HL-60/S4 treated with phorbol 12-myristate 13-acetate at 8.2 ng/mL for 4 days and 3 days (cell line): ENCODE measurements around the gene KHDC4.

Experiments
- in situ Hi-C: fragments of 300-500 bp; cut with MboI; formaldehyde crosslinking; loops from 2 replicates; pipeline ENCODE4 v1.15.0; 2022; ENCODE audit warnings: low sequenced_read_pairs

KHDC4 gene

GRCh38 chr1:155942578-155943141, 8.4 kb upstream of the KHDC4 start:
- in situ Hi-C loops = no loop called here

- in situ Hi-C loops = no loop called here
Observed at GRCh38 chr1:155941845-155942531, 7.8 kb upstream of the KHDC4 start.

- in situ Hi-C loops = no loop called here
Observed at GRCh38 chr1:155940993-155941844, 7.0 kb upstream of the KHDC4 start, which contains the start of gene RXFP4. TSS of gene RXFP4 (plus strand) at chr1:155941638. CDS start at chr1:155941710, 72 bp downstream.

- in situ Hi-C loops = no loop called here
Observed at GRCh38 chr1:155940482-155940992, 6.3 kb upstream of the KHDC4 start.

- in situ Hi-C loops = loop anchor here (10.0 kb wide), 1 partner anchor 117 kb away; the partner anchor contains the start of genes LAMTOR2 and UBQLN4
Observed at GRCh38 chr1:155938220-155938627, 4.0 kb upstream of the KHDC4 start.

GRCh38 chr1:155934936-155935590, 850 bp upstream of the KHDC4 start:
- in situ Hi-C loops = loop anchor here (10.0 kb wide), 1 partner anchor 120 kb away; the partner anchor contains the start of genes LAMTOR2 and UBQLN4

GRCh38 chr1:155933591-155934096, 569 bp downstream of the KHDC4 start:
- in situ Hi-C loops = loop anchor here (10.0 kb wide), 1 partner anchor 121 kb away; the partner anchor contains the start of genes LAMTOR2 and UBQLN4

GRCh38 chr1:155932487-155932886, 1.7 kb downstream of the KHDC4 start:
- in situ Hi-C loops = loop anchor here (10.0 kb wide), 1 partner anchor 122 kb away; the partner anchor contains the start of genes LAMTOR2 and UBQLN4

GRCh38 chr1:155932081-155932480, 2.1 kb downstream of the KHDC4 start:
- in situ Hi-C loops = loop anchor here (10.0 kb wide), 1 partner anchor 123 kb away; the partner anchor contains the start of genes LAMTOR2 and UBQLN4

- in situ Hi-C loops = loop anchor here (10.0 kb wide), 1 partner anchor 123 kb away; the partner anchor contains the start of genes LAMTOR2 and UBQLN4
Observed at GRCh38 chr1:155931332-155932038, 2.7 kb downstream of the KHDC4 start.

- in situ Hi-C loops = loop anchor here (10.0 kb wide), 1 partner anchor 124 kb away; the partner anchor contains the start of genes LAMTOR2 and UBQLN4
Observed at GRCh38 chr1:155930725-155931124, 3.5 kb downstream of the KHDC4 start.

GRCh38 chr1:155929057-155929456, 5.2 kb downstream of the KHDC4 start:
- in situ Hi-C loops = no loop called here

GRCh38 chr1:155925506-155925905, 8.7 kb downstream of the KHDC4 start:
- in situ Hi-C loops = no loop called here

GRCh38 chr1:155920717-155921116, 13.5 kb downstream of the KHDC4 start:
- in situ Hi-C loops = loop anchor here (25.0 kb wide), 1 partner anchor 392 kb away; no protein-coding TSS in a partner anchor

GRCh38 chr1:155919801-155920200, 14.4 kb downstream of the KHDC4 start:
- in situ Hi-C loops = loop anchor here (25.0 kb wide), 1 partner anchor 392 kb away; no protein-coding TSS in a partner anchor

GRCh38 chr1:155918660-155919059, 15.6 kb downstream of the KHDC4 start:
- in situ Hi-C loops = loop anchor here (25.0 kb wide), 1 partner anchor 394 kb away; no protein-coding TSS in a partner anchor

- in situ Hi-C loops = loop anchor here (25.0 kb wide), 1 partner anchor 398 kb away; no protein-coding TSS in a partner anchor
Observed at GRCh38 chr1:155913969-155914757, 20.1 kb downstream of the KHDC4 start.

GRCh38 chr1:155912056-155912536, 22.1 kb downstream of the KHDC4 start:
- in situ Hi-C loops = loop anchor here (25.0 kb wide), 1 partner anchor 400 kb away; no protein-coding TSS in a partner anchor
